WI38 (cell line): Measurements from ENCODE around the gene GPR107.

Experiments
- H3K4me3 ChIP-seq: 2 replicates; pipeline ENCODE4 v1.5.1; 2011; ENCODE audit warnings: low read depth, mild to moderate bottlenecking, control low read depth, low read length
- TF ChIP-seq, protein P1 (sequence below): IDR thresholded peaks from 2 replicates; pipeline ENCODE4 v1.5.1; 2012; ENCODE audit warnings: low read depth, mild to moderate bottlenecking, control low read depth, low read length

GPR107 gene

DNA sequence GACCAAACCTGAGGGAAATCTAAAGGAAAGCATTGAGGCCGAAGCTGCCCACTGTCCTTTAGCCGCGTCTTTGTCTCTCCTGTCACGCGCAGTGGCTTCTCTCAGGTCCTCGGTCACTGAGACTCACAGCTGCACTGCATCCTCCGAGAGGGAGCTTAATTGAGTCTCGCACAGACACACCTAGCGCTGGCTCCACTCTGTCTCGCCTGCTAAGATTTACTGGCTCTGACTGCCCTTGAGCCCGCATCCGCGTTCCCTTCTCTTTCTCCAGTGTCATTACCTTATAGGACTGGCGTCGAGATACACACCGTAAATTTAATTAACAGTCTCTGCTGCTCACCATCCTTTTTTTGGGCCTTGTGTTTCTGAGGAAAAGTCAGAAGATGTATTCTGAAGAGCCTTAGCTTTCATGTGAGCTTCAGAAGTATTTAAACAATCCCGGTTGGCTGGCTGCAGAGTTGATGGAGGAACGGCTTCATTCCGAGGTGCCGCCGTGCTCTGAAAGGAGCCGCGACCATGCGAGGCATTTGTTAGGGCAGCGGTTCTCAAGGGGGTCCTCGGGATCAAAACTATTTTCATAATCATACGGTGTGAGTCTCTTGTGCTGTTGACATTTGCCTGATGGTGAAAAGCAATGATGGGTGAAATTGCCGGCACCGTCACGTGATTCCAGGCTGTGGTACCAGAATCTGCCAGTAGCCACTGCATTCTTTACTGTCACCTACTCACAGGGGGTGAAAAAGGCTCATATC is 58.3 kb downstream of the GPR107 start:
- TF ChIP-seq, protein P1, sequence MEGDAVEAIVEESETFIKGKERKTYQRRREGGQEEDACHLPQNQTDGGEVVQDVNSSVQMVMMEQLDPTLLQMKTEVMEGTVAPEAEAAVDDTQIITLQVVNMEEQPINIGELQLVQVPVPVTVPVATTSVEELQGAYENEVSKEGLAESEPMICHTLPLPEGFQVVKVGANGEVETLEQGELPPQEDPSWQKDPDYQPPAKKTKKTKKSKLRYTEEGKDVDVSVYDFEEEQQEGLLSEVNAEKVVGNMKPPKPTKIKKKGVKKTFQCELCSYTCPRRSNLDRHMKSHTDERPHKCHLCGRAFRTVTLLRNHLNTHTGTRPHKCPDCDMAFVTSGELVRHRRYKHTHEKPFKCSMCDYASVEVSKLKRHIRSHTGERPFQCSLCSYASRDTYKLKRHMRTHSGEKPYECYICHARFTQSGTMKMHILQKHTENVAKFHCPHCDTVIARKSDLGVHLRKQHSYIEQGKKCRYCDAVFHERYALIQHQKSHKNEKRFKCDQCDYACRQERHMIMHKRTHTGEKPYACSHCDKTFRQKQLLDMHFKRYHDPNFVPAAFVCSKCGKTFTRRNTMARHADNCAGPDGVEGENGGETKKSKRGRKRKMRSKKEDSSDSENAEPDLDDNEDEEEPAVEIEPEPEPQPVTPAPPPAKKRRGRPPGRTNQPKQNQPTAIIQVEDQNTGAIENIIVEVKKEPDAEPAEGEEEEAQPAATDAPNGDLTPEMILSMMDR: no peak
- H3K4me3 ChIP-seq: no peak overlapping the region

DNA sequence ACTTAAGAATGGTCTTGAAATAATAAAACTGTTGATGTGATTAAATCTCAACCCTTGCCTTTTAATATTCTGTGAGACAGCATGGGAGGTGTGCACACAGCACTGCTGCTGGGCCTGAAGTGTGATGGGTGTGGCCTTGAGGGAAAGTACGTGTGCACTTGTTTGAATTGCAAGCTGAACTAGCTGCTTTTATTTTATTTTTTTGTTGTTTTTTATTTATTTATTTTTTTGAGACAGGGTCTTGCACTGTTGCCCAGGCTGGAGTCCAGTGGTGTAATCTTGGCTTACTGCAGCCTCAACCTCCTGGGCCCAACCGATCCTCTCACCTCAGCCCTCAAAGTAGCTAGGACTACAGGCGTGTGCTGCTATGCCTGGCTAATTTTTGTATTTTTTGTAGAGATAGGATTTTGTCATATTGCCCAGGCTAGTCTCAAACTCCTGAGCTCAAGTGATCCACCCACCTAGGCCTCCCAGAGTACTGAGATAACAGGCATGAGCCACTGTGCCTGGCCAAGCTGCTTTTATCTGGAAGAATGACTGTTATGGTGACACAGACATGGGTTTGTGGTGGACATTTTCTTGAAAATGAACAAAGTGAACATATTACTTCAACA is 58.9 kb downstream of the GPR107 start:
- TF ChIP-seq, protein P1: no peak
- no peak overlapping the region for H3K4me3 ChIP-seq

DNA sequence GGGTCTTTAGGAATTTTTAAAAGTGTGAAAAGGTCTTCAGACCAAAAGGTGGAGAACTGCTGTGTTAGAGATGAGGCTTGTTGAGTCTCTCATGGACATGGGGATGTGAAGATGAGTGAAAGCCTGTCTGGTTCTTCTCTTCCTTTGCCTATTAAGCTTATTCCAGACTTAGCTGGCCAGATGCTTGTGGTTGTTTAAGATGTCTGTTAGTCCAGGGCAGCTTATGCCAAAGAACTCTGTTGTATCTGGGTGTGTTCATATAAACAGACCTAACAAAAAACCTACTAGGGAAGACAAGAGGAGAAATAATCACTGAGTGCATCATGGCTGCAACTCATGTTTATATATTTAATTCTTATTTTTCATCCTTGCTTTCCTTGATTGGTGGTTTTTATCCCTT is 61.0 kb downstream of the GPR107 start:
- TF ChIP-seq, protein P1: no peak
- no peak overlapping the region for H3K4me3 ChIP-seq

GRCh38 chr9:130116346-130116745 is 62.6 kb downstream of the GPR107 start:
- TF ChIP-seq, protein P1: no peak
- H3K4me3 ChIP-seq: no peak overlapping the region

- TF ChIP-seq, protein P1: no peak
- H3K4me3 ChIP-seq: no peak overlapping the region
Measured at GRCh38 chr9:130117376-130117775, 63.7 kb downstream of the GPR107 start.

- no peak overlapping the region for H3K4me3 ChIP-seq
- TF ChIP-seq, protein P1: no peak
Measured at GRCh38 chr9:130117816-130118632, 64.3 kb downstream of the GPR107 start.
